HUES48 (cell line): ENCODE measurements around the gene ZFYVE9.
"Not testable (repeated sequence)": the region's sequence is repeated elsewhere in the genome, so short reads cannot be mapped to it uniquely, and the experiment has no call there.

Experiments
- H3K27ac ChIP-seq: one replicate; pipeline ENCODE4 v1.7.0; 2013; ENCODE audit warnings: low read depth, low read length, inconsistent platforms
- H3K27me3 ChIP-seq: 2 replicates; pipeline ENCODE4 v1.6.1; 2013; ENCODE audit warnings: mild to moderate bottlenecking, low read length; ENCODE audit not compliant: control insufficient read depth, insufficient read depth
- H3K36me3 ChIP-seq: 2 replicates; pipeline ENCODE4 v1.6.1; 2013; ENCODE audit warnings: low read length; ENCODE audit not compliant: control insufficient read depth, insufficient read depth
- H3K4me1 ChIP-seq: 2 replicates; pipeline ENCODE4 v1.6.1; 2013; ENCODE audit warnings: mild to moderate bottlenecking, low read length; ENCODE audit not compliant: control insufficient read depth, insufficient read depth
- H3K4me3 ChIP-seq: 2 replicates; pipeline ENCODE4 v1.5.1; 2013; ENCODE audit warnings: mild to moderate bottlenecking, low read depth, low read length
- H3K9ac ChIP-seq: 2 replicates; pipeline ENCODE4 v1.6.1; 2013; ENCODE audit warnings: mild to moderate bottlenecking, low read depth, low read length, moderate library complexity
- H3K9me3 ChIP-seq: 2 replicates; pipeline ENCODE4 v1.6.1; 2013; ENCODE audit warnings: low read length; ENCODE audit not compliant: control insufficient read depth, insufficient read depth

The ZFYVE9 gene

GRCh38 chr1:52125736-52126359 is 16.0 kb upstream of the ZFYVE9 start:
- Histone ChIP-seq H3K9ac (no peak overlapping the region), H3K27ac (no peak overlapping the region), H3K36me3 (no peaks in the 10 kb centered on the region), H3K27me3 (no peaks in the 10 kb centered on the region), H3K4me3 (no peak overlapping the region), H3K9me3 (no peaks in the 10 kb centered on the region), H3K4me1 (no peaks in the 10 kb centered on the region)

GRCh38 chr1:52127181-52128180 is 14.4 kb upstream of the ZFYVE9 start:
- no peaks in the 10 kb centered on the region for H3K4me1 ChIP-seq
- no peaks in the 10 kb centered on the region for H3K9me3 ChIP-seq

GRCh38 chr1:52139817-52140540 is 1.9 kb upstream of the ZFYVE9 start:
- Histone ChIP-seq H3K9me3 (no peaks in the 10 kb centered on the region), H3K36me3 (no peaks in the 10 kb centered on the region), H3K4me1 (peaks cover 11% of the 10 kb centered on the region; the same call in 1 of the 2 replicates), H3K27ac (no peak overlapping the region), H3K27me3 (peaks cover 20% of the 10 kb centered on the region), H3K4me3 (no peak overlapping the region), H3K9ac (no peak overlapping the region)

More at GRCh38 chr1:52127181-52128180, 14.4 kb upstream of the ZFYVE9 start:
- Histone ChIP-seq H3K27ac (no peak overlapping the region), H3K27me3 (no peaks in the 10 kb centered on the region), H3K4me3 (no peak overlapping the region), H3K9ac (no peak overlapping the region), H3K36me3 (no peaks in the 10 kb centered on the region)

GRCh38 chr1:52140633-52141512 is 1.0 kb upstream of the ZFYVE9 start:
- Histone ChIP-seq H3K9me3 (no peaks in the 10 kb centered on the region), H3K9ac (no peak overlapping the region), H3K36me3 (no peaks in the 10 kb centered on the region), H3K27ac (no peak overlapping the region), H3K4me1 (peaks cover 11% of the 10 kb centered on the region; the same call in 1 of the 2 replicates), H3K4me3 (peak overlapping the region; percentile 68), H3K27me3 (peaks cover 20% of the 10 kb centered on the region)

- H3K4me1 ChIP-seq, result peaks cover 11% of the 10 kb centered on the region; the same call in 1 of the 2 replicates
- no peaks in the 10 kb centered on the region for H3K9me3 ChIP-seq
- H3K9ac ChIP-seq, result peak overlapping the region; percentile 91
- peak overlapping the region; percentile 90 for H3K27ac ChIP-seq
- H3K4me3 ChIP-seq, result peak overlapping the region; percentile 68
- peaks cover 20% of the 10 kb centered on the region for H3K27me3 ChIP-seq
- H3K36me3 ChIP-seq, result no peaks in the 10 kb centered on the region
These were observed 613 bp downstream of the ZFYVE9 start for GRCh38 chr1:52142220-52143183.

- Histone ChIP-seq H3K4me1 (peaks cover 11% of the 10 kb centered on the region; the same call in 1 of the 2 replicates), H3K27me3 (peaks cover 12% of the 10 kb centered on the region; the same call in 1 of the 2 replicates), H3K9ac (no peak overlapping the region), H3K36me3 (no peaks in the 10 kb centered on the region), H3K27ac (no peak overlapping the region), H3K4me3 (no peak overlapping the region), H3K9me3 (no peaks in the 10 kb centered on the region)
These were observed 3.2 kb downstream of the ZFYVE9 start for GRCh38 chr1:52145137-52145536.

- H3K4me1 ChIP-seq, H3K27ac ChIP-seq, H3K27me3 ChIP-seq, H3K36me3 ChIP-seq, H3K4me3 ChIP-seq, H3K9ac ChIP-seq, H3K9me3 ChIP-seq: not testable (repeated sequence)
These were observed 8.6 kb downstream of the ZFYVE9 start for GRCh38 chr1:52150445-52150844.

GRCh38 chr1:52150946-52151345 is 9.1 kb downstream of the ZFYVE9 start:
- no peak overlapping the region for H3K4me3 ChIP-seq
- no peaks in the 10 kb centered on the region for H3K4me1 ChIP-seq
- no peak overlapping the region for H3K9ac ChIP-seq
- H3K36me3 ChIP-seq, result no peaks in the 10 kb centered on the region
- H3K27me3 ChIP-seq, result no peaks in the 10 kb centered on the region
- no peak overlapping the region for H3K27ac ChIP-seq
- H3K9me3 ChIP-seq, result no peaks in the 10 kb centered on the region

- Histone ChIP-seq H3K27me3 (no peaks in the 10 kb centered on the region), H3K9me3 (peaks cover 3% of the 10 kb centered on the region; the same call in 1 of the 2 replicates), H3K36me3 (no peaks in the 10 kb centered on the region), H3K4me3 (no peak overlapping the region), H3K9ac (no peak overlapping the region), H3K27ac (no peak overlapping the region), H3K4me1 (no peaks in the 10 kb centered on the region)
These were observed 10.7 kb downstream of the ZFYVE9 start for GRCh38 chr1:52152572-52152971.
